Panc1 (cell line): ENCODE measurements around the gene FARP2.

Experiments
- CTCF ChIP-seq: fragments of 450-650 bp; IDR thresholded peaks from 2 replicates; pipeline ENCODE4 v1.5.1; 2017; ENCODE audit warnings: mild to moderate bottlenecking
- POLR2AphosphoS5 ChIP-seq: IDR thresholded peaks from 2 replicates; pipeline ENCODE4 v1.6.1; 2012; ENCODE audit warnings: mild to moderate bottlenecking, low read depth, low read length, moderate library complexity
- REST ChIP-seq, 2 experiments: IDR thresholded peaks; 2 replicates each; pipeline ENCODE4 v1.6.1; 2011 to 2012; ENCODE audit warnings: low read depth in 2 of 2, control low read depth in 1 of 2, low read length in 1 of 2, mild to moderate bottlenecking in 1 of 2, moderate library complexity in 1 of 2; ENCODE audit not compliant: insufficient read depth in 1 of 2
- SIN3A ChIP-seq: IDR thresholded peaks from 2 replicates; pipeline ENCODE4 v1.6.1; 2012; ENCODE audit warnings: low read depth, mild to moderate bottlenecking, low read length, moderate library complexity, borderline replicate concordance; ENCODE audit not compliant: insufficient read depth

GRCh38 chr2:241308832-241309500, 47.1 kb upstream of the FARP2 start:
- no peak for TF ChIP-seq CTCF
- TF ChIP-seq POLR2AphosphoS5 = no peak
- no peak for TF ChIP-seq REST (IDR thresholded peaks at IDR 0.05; ENCODE audit: insufficient read depth in 1 of 2, low read depth in 2 of 2, low read length in 1 of 2)
- no peak for TF ChIP-seq SIN3A
